Activated CD4-positive, alpha-beta T cell treated with anti-CD3 and anti-CD28 coated beads for 36 hours (primary cell): ENCODE measurements around the gene SLC30A4. TPM values are rescaled to one million over a fixed set of nuclear protein-coding genes. Genes with fewer than 3 reads are reported as not detected.
A peak's percentile ranks its signal among the peaks of the same experiment; 100 is the strongest.

Experiments used
- ATAC-seq: fragments of 200-7000 bp; cut with Tn5 transposase; one replicate; pipeline ENCODE4 v1.10.0; 2021; ENCODE audit warnings: mild to moderate bottlenecking, moderate library complexity
- CTCF ChIA-PET: fragments of 350-600 bp; sonication (Branson Sonifier 250); formaldehyde crosslinking; loops from one replicate; lab custom pipeline; 2021; ENCODE audit warnings: antibody characterized with exemption; lab: Charles Lee
- POLR2A ChIA-PET: fragments of 350-600 bp; sonication (Branson Sonifier 250); formaldehyde crosslinking; loops from one replicate; lab custom pipeline; 2021; ENCODE audit warnings: antibody characterized with exemption, inconsistent platforms; lab: Charles Lee
- DNase-seq: peaks from one replicate; pipeline ENCODE4 v3.0.0-alpha.2; 2020
- H3K27ac Mint-ChIP-seq: one replicate; pipeline ENCODE4 v1.8.0; 2021; ENCODE audit warnings: mixed read lengths
- H3K27me3 Mint-ChIP-seq: one replicate; pipeline ENCODE4 v1.8.0; 2021; ENCODE audit warnings: mixed read lengths
- H3K36me3 Mint-ChIP-seq: one replicate; pipeline ENCODE4 v1.8.0; 2021; ENCODE audit warnings: low read depth, mixed read lengths
- H3K4me1 Mint-ChIP-seq: one replicate; pipeline ENCODE4 v1.8.0; 2021; ENCODE audit warnings: mixed read lengths
- H3K4me3 Mint-ChIP-seq: one replicate; pipeline ENCODE4 v1.8.0; 2021; ENCODE audit warnings: mild to moderate bottlenecking, moderate library complexity, mixed read lengths
- H3K9me3 Mint-ChIP-seq: one replicate; pipeline ENCODE4 v1.8.0; 2021; ENCODE audit warnings: low read depth, mixed read lengths
- intact Hi-C, 2 experiments: fragments of 100-400 bp; cut with DNase I in 1 of 2; cut with micrococcal nuclease in 1 of 2; formaldehyde crosslinking; loops; one replicate each; pipeline versions ENCODE4 v1.14.2 to v1.15.1; 2022 to 2024; cut with DNase I, micrococcal nuclease
- total RNA-seq, 2 experiments: library from RNA; stranded (reverse); gene quantifications; one replicate each; pipeline ENCODE4 v1.2.3, GENCODE V29; 2021

Gene SLC30A4
- total RNA-seq, 2 experiments from 2014 or later, result 1.6 to 1.9 TPM

- Mint-ChIP-seq H3K27ac (no peak overlapping the region), H3K4me3 (no peak overlapping the region), H3K36me3 (no peaks in the 10 kb centered on the region), H3K27me3 (peaks cover 12% of the 10 kb centered on the region), H3K9me3 (no peaks in the 10 kb centered on the region), H3K4me1 (no peaks in the 10 kb centered on the region)
- ChIA-PET POLR2A (no interaction called here), CTCF (interaction anchor here (0.7 kb wide), 1 partner anchor 192 kb away, joined by 4 read pairs; no protein-coding TSS in a partner anchor)
- DNase-seq, result no peak
- intact Hi-C loops, result no loop called here
- ATAC-seq, result no peak
Measured at GRCh38 chr15:45471151-45471550, 51.4 kb downstream of the SLC30A4 start.

GRCh38 chr15:45469441-45469840 lies 53.1 kb downstream of the SLC30A4 start:
- no peaks in the 10 kb centered on the region for H3K4me1 Mint-ChIP-seq
- ATAC-seq, result no peak
- H3K9me3 Mint-ChIP-seq, result no peaks in the 10 kb centered on the region
- peaks cover 12% of the 10 kb centered on the region for H3K27me3 Mint-ChIP-seq
- no peak for DNase-seq
- no peak overlapping the region for H3K27ac Mint-ChIP-seq
- CTCF ChIA-PET, result interaction anchor here (0.8 to 1.6 kb wide), 4 partner anchors 8 to 161 kb away, joined by 3 to 7 read pairs (median 4); no protein-coding TSS in a partner anchor
- H3K36me3 Mint-ChIP-seq, result no peaks in the 10 kb centered on the region
- POLR2A ChIA-PET, result no interaction called here
- intact Hi-C loops, result no loop called here
- no peak overlapping the region for H3K4me3 Mint-ChIP-seq

- Mint-ChIP-seq H3K9me3 (no peaks in the 10 kb centered on the region), H3K4me3 (no peak overlapping the region), H3K27ac (no peak overlapping the region), H3K27me3 (peaks cover 12% of the 10 kb centered on the region), H3K36me3 (no peaks in the 10 kb centered on the region), H3K4me1 (no peaks in the 10 kb centered on the region)
- intact Hi-C loops, result no loop called here
- no peak for DNase-seq
- ChIA-PET POLR2A (no interaction called here), CTCF (interaction anchor here (0.8 to 1.6 kb wide), 5 partner anchors 9 to 161 kb away, joined by 3 to 7 read pairs (median 4); no protein-coding TSS in a partner anchor)
- ATAC-seq, result no peak
Measured at GRCh38 chr15:45469027-45469426, 53.5 kb downstream of the SLC30A4 start.

- DNase-seq (no peak), ATAC-seq (no peak)
- no peaks in the 10 kb centered on the region for H3K4me1 Mint-ChIP-seq
- CTCF ChIA-PET, result interaction anchor here (1.3 to 1.6 kb wide), 4 partner anchors 10 to 146 kb away, joined by 4 to 7 read pairs (median 4); no protein-coding TSS in a partner anchor
- H3K27ac Mint-ChIP-seq, result no peak overlapping the region
- H3K4me3 Mint-ChIP-seq, result no peak overlapping the region
- no peaks in the 10 kb centered on the region for H3K36me3 Mint-ChIP-seq
- intact Hi-C loops, result no loop called here
- POLR2A ChIA-PET, result no interaction called here
- no peaks in the 10 kb centered on the region for H3K9me3 Mint-ChIP-seq
- H3K27me3 Mint-ChIP-seq, result peaks cover 12% of the 10 kb centered on the region
Measured at GRCh38 chr15:45468294-45468693, 54.3 kb downstream of the SLC30A4 start.

- peak overlapping the region; percentile 73 for H3K4me3 Mint-ChIP-seq
- DNase-seq, result peak; percentile 89
- ChIA-PET CTCF (interaction anchor here (0.7 to 5.7 kb wide), 27 partner anchors 10 to 296 kb away, joined by 3 to 94 read pairs (median 6); partner anchors contain the start of gene BLOC1S6), POLR2A (interaction anchor here (0.6 kb wide), 1 partner anchor 298 kb away, joined by 4 read pairs; no protein-coding TSS in a partner anchor)
- H3K9me3 Mint-ChIP-seq, result no peaks in the 10 kb centered on the region
- no peak overlapping the region for H3K27ac Mint-ChIP-seq
- peaks cover 42% of the 10 kb centered on the region for H3K4me1 Mint-ChIP-seq
- no peaks in the 10 kb centered on the region for H3K36me3 Mint-ChIP-seq
- H3K27me3 Mint-ChIP-seq, result no peaks in the 10 kb centered on the region
- no peak for ATAC-seq
- intact Hi-C loops, result loop anchor here (1.0 to 5.0 kb wide), 10 partner anchors 37 to 292 kb away; partner anchors contain the start of genes SLC30A4 (in 2 of the 2) and BLOC1S6 (in 1 of the 2)
Measured at GRCh38 chr15:45458746-45459403, 63.7 kb downstream of the SLC30A4 start.

GRCh38 chr15:45457641-45458539 lies 64.7 kb downstream of the SLC30A4 start:
- peak overlapping the region; percentile 73 for H3K4me3 Mint-ChIP-seq
- H3K27me3 Mint-ChIP-seq, result no peaks in the 10 kb centered on the region
- ATAC-seq (peak; percentile 59), DNase-seq (peak; percentile 82)
- H3K4me1 Mint-ChIP-seq, result peaks cover 44% of the 10 kb centered on the region
- POLR2A ChIA-PET, result no interaction called here
- intact Hi-C loops, result loop anchor here (1.0 to 5.0 kb wide), 15 partner anchors 28 to 332 kb away; partner anchors contain the start of genes BLOC1S6 (in 2 of the 2) and SLC30A4 (in 2 of the 2)
- H3K9me3 Mint-ChIP-seq, result no peaks in the 10 kb centered on the region
- H3K27ac Mint-ChIP-seq, result peak overlapping the region; percentile 80
- no peaks in the 10 kb centered on the region for H3K36me3 Mint-ChIP-seq
- CTCF ChIA-PET, result interaction anchor here (0.8 to 5.7 kb wide), 39 partner anchors 11 to 267 kb away, joined by 3 to 94 read pairs (median 6); partner anchors contain the start of gene BLOC1S6

GRCh38 chr15:45457220-45457619 lies 65.3 kb downstream of the SLC30A4 start:
- H3K4me3 Mint-ChIP-seq, result peak overlapping the region; percentile 39

GRCh38 chr15:45456212-45457106 lies 66.1 kb downstream of the SLC30A4 start:
- DNase-seq (peak; percentile 84), ATAC-seq (peak; percentile 67)
- intact Hi-C loops, result loop anchor here (1.0 to 5.0 kb wide), 8 partner anchors 26 to 330 kb away; partner anchors contain the start of gene BLOC1S6 (in 1 of the 2)
- Mint-ChIP-seq H3K27me3 (no peaks in the 10 kb centered on the region), H3K9me3 (no peaks in the 10 kb centered on the region), H3K4me1 (peaks cover 44% of the 10 kb centered on the region), H3K27ac (peak overlapping the region; percentile 80), H3K36me3 (no peaks in the 10 kb centered on the region), H3K4me3 (peak overlapping the region; percentile 39)
- ChIA-PET POLR2A (no interaction called here), CTCF (interaction anchor here (0.6 to 5.7 kb wide), 31 partner anchors 15 to 487 kb away, joined by 3 to 94 read pairs (median 7); partner anchors contain the start of gene BLOC1S6)

More at GRCh38 chr15:45457220-45457619, 65.3 kb downstream of the SLC30A4 start:
- H3K27me3 Mint-ChIP-seq, result no peaks in the 10 kb centered on the region
- H3K36me3 Mint-ChIP-seq, result no peaks in the 10 kb centered on the region
- H3K9me3 Mint-ChIP-seq, result no peaks in the 10 kb centered on the region
- POLR2A ChIA-PET, result no interaction called here
- intact Hi-C loops, result loop anchor here (1.0 to 5.0 kb wide), 8 partner anchors 27 to 331 kb away; partner anchors contain the start of gene BLOC1S6 (in 1 of the 2)
- H3K4me1 Mint-ChIP-seq, result peaks cover 44% of the 10 kb centered on the region
- no peak for ATAC-seq
- H3K27ac Mint-ChIP-seq, result peak overlapping the region; percentile 80
- CTCF ChIA-PET, result interaction anchor here (0.8 to 5.7 kb wide), 33 partner anchors 14 to 266 kb away, joined by 3 to 94 read pairs (median 7); partner anchors contain the start of gene BLOC1S6
- DNase-seq, result peak; percentile 30

GRCh38 chr15:45454814-45455213 lies 67.7 kb downstream of the SLC30A4 start:
- H3K27me3 Mint-ChIP-seq, result no peaks in the 10 kb centered on the region
- peak overlapping the region; percentile 87 for H3K27ac Mint-ChIP-seq
- POLR2A ChIA-PET, result no interaction called here
- peaks cover 44% of the 10 kb centered on the region for H3K4me1 Mint-ChIP-seq
- DNase-seq (peak; percentile 84), ATAC-seq (peak; percentile 54)
- no peaks in the 10 kb centered on the region for H3K36me3 Mint-ChIP-seq
- intact Hi-C loops, result loop anchor here (5.0 kb wide), 3 partner anchors 33 to 288 kb away; no protein-coding TSS in a partner anchor
- peak overlapping the region; percentile 50 for H3K4me3 Mint-ChIP-seq
- no peaks in the 10 kb centered on the region for H3K9me3 Mint-ChIP-seq
- CTCF ChIA-PET, result interaction anchor here (1.0 to 5.7 kb wide), 8 partner anchors 13 to 292 kb away, joined by 3 to 93 read pairs (median 4); partner anchors contain the start of gene BLOC1S6

GRCh38 chr15:45451265-45451664 lies 71.3 kb downstream of the SLC30A4 start:
- no peaks in the 10 kb centered on the region for H3K9me3 Mint-ChIP-seq
- no peak overlapping the region for H3K4me3 Mint-ChIP-seq
- H3K27ac Mint-ChIP-seq, result no peak overlapping the region
- ChIA-PET POLR2A (no interaction called here), CTCF (interaction anchor here (0.5 to 1.4 kb wide), 3 partner anchors 19 to 292 kb away, joined by 3 to 4 read pairs (median 3); no protein-coding TSS in a partner anchor)
- intact Hi-C loops, result no loop called here
- peaks cover 22% of the 10 kb centered on the region for H3K4me1 Mint-ChIP-seq
- DNase-seq (no peak), ATAC-seq (no peak)
- no peaks in the 10 kb centered on the region for H3K36me3 Mint-ChIP-seq
- no peaks in the 10 kb centered on the region for H3K27me3 Mint-ChIP-seq
